Superior temporal gyrus (tissue), 1 donor: ENCODE data around the gene TTLL1.
A peak's percentile ranks its signal among the peaks of the same experiment; 100 is the strongest.
"Not testable (repeated sequence)": the region's sequence is repeated elsewhere in the genome, so short reads cannot be mapped to it uniquely, and the experiment has no call there.

ENCODE experiments used
- DNase-seq: peaks from one replicate; pipeline ENCODE4 v3.0.0-alpha.2; 2016; ENCODE audit errors: extremely low spot score

The TTLL1 gene

GRCh38 chr22:43014316-43014868 lies 74.8 kb downstream of the TTLL1 start:
- no peak for DNase-seq

DNA sequence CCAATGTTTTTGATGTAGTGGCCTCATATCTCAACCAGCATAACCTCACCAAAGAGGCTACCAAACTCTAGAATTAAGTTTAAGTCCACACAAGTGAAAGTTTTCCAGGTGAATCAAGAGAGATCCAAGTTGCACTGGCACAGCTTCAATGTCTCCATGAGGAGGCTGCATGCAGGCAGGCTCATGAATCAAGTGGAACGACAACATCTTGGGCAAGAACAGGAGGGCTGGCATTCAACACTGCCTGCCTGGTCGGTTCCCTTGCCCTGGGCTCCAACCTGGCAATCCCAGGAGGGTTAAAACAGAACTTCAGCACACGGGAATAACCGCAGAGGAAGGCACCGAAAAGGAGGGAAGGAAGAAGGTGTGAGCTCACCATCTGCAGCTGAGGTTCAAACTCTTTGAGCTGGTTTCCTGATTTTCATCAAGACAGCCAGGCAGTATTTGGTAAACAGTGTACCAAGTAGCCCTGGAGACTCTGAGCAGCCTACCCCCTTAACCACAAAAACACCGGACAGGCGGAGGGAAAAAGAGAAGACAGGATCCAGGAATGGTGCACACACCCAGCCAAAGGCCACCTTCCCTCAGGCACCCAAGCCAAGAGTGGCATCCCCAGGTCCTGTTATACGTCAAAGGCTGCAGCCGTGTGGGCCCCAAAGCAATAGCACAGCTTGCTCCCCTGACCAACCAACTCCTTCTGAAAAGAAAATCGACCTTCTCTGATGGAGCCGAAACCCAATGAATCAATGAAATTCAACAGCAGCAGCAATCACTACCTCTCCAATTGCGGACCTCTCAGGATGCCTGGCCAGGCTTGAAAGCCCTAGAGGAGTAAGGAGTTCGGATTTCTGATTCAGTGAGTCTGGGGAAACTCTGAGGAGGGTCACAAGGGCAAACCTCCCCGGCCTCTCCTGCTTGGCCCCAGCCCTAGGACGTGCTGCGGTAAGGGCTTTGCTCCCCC lies 75.6 kb downstream of the TTLL1 start:
- DNase-seq: no peak

DNA sequence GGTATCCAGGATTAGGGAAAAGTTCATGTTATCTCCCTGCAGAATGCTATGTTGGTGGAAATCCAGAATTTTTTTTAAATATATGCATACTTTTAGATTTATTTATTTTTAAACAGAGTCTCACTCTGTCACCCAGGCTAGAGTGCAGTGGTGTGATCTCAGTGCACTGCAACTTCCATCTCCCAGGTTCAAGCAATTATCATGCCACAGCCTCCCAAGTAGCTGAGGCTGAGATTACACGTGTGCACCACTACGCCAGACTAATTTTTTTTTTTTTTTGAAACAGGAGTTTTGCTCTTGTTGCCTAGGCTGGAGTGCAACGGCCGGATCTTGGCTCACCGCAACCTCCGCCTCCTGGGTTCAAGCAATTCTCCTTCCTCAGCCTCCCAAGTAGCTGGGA lies 76.8 kb downstream of the TTLL1 start:
- DNase-seq: no peak

DNA sequence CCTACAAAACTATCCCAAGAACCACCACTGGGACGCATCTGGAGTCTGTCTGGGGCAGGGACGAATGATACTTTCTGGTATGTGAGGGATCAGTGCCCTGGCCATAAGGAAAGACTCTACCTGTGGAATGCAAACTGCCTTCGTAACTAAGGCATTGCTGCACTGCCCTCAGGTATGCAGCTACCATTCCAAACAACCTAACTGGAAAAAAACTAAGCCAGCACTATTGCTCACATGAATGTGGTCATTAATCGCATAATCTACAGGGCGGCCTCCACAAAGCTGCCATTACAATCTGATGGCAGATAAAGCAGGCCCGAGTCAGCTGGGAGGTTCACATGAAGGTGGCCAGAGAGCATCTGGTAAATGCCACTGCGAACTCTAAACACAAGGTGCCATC lies 78.1 kb downstream of the TTLL1 start:
- DNase-seq: no peak

DNA sequence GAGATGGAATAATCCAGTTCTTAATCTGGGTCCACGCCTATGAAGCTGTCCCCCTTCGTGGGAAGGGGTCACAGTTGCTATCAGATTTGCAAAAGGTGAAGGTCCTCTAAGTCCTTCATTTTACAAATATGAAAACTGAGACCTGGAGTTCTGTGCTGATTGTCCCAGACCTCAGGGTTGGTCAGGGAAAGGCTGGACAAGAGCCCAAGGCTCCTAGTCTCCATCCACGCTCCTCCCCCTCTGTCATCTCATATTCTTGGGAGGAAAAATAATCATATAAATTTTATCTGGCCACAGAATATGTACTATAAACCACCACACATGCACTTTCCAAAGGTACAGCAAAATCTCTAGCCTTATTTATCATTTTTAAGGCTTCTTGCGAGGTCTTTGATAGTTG lies 79.7 kb downstream of the TTLL1 start:
- DNase-seq: no peak

GRCh38 chr22:43008921-43009320 lies 80.3 kb downstream of the TTLL1 start:
- DNase-seq: no peak

GRCh38 chr22:43008509-43008908 lies 80.7 kb downstream of the TTLL1 start:
- DNase-seq: no peak

- DNase-seq: no peak
These were observed 81.6 kb downstream of the TTLL1 start for GRCh38 chr22:43007519-43008102.

DNA sequence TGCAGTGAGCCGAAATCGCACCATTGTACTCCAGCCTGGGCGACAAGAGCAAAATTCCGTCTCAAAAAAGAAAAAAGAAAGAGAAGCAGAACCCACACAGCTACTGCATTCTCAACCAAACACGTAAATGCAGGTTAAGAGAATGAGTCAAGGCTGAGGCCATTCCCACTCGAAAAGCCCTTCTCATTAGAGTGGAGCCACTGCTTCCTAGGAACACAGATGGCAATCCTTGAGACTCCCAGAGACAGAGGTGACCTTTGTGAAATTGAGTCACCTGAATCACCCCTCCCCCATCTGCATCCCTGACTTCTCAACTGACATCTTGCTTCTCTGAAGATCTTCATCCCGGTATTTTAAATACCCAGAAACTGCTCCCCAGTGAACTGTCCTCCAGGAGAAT lies 82.4 kb downstream of the TTLL1 start:
- DNase-seq: no peak

DNA sequence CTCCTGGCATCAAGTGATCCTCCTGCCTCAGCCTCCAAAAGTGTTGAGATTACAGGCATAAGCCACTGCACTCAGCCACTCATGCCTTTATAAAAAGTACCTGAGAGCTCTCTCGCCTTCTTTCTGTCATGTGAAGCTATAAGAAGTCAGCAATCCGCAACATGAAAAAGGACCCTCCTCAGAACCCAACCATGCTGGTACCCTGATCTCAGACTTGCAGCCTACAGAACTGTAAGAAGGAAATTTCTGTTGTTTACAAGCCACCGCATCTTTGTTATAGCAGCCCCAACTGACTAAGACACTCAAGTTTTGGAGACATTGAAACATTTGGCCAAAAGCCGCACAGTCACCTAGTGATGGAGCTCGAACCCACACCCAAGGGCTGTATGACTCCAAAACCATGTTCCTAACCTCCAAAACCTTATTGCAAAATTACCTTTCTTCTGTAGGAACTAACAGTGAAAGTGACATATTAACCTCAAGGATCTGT lies 83.1 kb downstream of the TTLL1 start:
- no peak for DNase-seq

DNA sequence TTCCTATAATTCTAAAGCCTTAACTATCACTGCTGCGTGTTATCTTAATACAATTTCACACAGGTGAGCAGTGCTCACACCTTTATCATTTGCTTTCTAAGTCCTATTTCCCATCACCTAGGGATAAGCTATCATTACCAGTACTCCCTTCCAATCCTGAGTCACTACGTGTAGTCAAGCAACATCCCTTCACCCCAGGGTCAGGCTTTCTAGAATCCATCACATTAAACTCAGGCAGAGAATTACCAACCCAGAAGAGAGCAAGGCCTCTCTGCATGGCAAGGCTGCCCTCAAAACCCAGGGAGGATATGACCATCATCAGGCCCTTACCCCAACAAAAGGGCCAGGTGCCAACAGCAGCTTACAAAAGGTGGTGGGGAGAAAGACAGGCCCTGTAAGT lies 84.1 kb downstream of the TTLL1 start:
- no peak for DNase-seq

- DNase-seq: no peak
These were observed 84.7 kb downstream of the TTLL1 start for GRCh38 chr22:43004362-43005035.

DNA sequence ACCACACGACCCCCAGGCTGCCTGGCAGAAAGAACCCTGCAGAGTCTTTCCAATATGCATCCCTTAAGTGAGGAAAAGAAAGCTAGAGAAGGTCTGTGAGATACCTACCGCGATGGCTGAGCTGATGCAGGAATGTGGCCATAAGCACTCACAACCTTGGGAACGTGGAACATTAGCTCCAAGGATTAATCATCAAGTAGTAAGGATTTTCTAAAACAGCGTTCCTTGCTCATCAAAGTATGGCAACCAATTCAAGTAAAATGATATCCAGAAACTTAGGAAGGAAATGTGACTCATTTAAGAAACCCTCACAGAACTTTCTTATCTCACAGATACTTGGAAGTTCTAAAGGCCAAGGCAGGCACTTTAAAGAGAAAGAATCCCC lies 87.0 kb downstream of the TTLL1 start:
- no peak for DNase-seq

DNA sequence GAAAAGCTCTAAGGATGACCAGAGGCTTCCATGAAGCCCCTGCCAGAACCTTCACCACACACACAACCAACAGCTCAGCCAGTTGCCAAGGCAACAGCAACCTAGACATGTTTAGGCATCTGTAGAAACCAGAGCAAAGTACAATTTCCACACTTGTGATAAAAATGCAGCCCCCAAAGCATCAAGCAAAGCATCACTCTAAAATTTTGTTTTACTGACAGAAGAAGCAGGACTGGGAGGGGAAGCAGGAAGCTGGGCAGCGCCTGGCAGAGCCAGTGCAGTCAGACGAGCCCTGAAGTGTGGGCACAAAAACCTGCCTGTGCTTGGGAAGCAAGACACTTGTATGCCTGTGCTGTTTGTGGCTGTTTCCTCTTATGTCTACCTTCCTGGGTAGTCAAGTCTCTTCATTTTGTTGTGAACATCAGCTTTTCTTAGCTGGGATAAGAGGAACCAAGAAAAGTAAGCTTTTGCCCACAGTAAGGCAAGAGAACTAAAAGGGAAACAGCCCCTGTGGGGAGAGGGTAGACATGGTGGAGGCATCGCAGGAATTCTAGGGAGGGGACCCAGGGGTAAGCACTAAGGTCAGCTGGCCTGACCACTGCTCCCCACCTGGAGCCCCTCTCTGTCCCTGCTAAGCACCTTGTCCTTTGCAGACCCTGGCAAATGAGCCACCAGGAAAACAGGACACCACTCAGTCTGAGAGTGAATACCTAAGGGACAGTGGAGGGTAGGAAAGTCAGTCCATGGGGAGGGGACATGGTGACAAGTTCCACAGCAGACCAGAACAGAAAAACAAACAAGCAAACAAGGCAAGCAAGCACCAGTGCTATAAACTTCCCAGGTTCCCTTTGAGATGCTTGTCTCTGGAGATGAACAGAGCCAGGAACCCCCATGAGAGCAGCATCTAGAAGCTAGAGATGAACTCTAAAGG lies 87.7 kb downstream of the TTLL1 start:
- DNase-seq: peak; percentile 48

- DNase-seq: peak; percentile 53
These were observed 88.6 kb downstream of the TTLL1 start for GRCh38 chr22:43000441-43001175.

GRCh38 chr22:42997582-42998090 lies 91.6 kb downstream of the TTLL1 start:
- DNase-seq: no peak

DNA sequence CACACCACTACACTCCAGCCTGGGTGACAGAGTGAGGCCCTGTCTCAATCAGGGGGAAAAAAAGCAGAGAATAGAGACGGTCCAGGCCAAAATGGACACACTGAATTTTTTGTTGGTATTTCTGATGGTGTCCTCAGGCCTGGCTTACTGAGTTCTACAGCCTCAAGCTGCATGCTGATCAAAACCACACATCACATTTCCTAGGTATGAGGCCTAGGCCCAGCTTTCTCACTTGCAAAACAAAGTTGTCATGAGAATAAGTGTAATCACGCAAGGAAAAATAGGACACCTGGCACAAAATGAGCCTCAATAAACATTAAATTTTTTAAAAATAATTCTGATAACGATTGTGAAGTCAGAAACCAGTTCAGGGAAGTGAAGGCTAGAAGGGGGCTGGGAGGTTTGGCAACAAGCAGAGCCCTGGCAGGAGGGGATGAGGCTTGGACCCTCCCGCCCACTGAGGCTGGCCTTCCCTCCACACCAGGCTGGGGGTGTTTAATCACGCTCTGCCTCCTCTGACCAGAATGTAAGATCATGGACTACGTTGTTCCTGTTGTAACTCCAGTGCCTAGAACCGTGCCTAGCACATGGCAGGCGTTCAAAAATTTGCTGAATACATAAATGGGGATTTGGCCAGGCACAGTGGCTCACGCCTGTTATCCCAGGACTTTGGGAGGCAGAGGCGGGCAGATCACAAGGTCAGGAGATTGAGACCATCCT lies 92.4 kb downstream of the TTLL1 start:
- no peak for DNase-seq

DNA sequence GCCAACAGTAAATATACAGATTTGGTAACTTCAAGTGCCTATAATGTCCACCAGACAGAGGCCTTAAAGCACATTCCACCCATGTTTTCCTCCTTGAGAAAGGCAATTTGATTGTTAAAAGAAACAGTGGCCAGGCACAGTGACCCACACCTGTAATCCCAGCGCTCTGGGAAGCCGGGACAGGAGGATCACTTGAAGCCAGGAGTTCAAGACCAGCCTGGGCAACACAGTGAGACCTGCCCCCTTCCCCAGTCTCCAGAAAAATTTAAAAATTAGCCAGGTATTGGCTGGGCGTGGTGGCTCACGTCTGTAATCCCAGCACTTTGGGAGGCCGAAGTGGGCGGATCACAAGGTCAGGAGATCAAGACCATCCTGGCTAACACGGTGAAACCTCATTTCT lies 93.5 kb downstream of the TTLL1 start:
- DNase-seq: not testable (repeated sequence)

- peak; percentile 57 for DNase-seq
These were observed 94.2 kb downstream of the TTLL1 start for GRCh38 chr22:42994917-42995562.
